ENCODE data around the gene ACTRT2. TPM values are rescaled to one million over a fixed set of nuclear protein-coding genes. Genes with fewer than 3 reads are reported as not detected.

ACTRT2 gene
- total and polyA plus RNA-seq, 8 donors, result not detected

- H3K4me3 ChIP-seq, result no peak overlapping the region
- no peak overlapping the region for H3K27ac ChIP-seq
- WGBS, 5 donors, result 57 to 84% (median 80%) methylated on average over 9 to 19 of the region's 19 CpGs
- H3K36me3 ChIP-seq, result no peaks in the 10 kb centered on the region
- TF ChIP-seq EP300 (IDR thresholded peaks at IDR 0.05) (no peak), CTCF (IDR thresholded peaks at IDR 0.05) (no peak)
- H3K9me3 ChIP-seq, result no peaks in the 10 kb centered on the region
- intact Hi-C loops (cut with DNase I; ENCODE audit: low total_unique reads), result no loop called here
- H3K27me3 ChIP-seq, result peaks cover 0 to 43% (median 4%) of the 10 kb centered on the region in 3 donors
- no peak for DNase-seq
- H3K4me1 ChIP-seq, result no peaks in the 10 kb centered on the region
Observed at GRCh38 chr1:3038571-3039181, 17.4 kb downstream of the ACTRT2 start.

DNA sequence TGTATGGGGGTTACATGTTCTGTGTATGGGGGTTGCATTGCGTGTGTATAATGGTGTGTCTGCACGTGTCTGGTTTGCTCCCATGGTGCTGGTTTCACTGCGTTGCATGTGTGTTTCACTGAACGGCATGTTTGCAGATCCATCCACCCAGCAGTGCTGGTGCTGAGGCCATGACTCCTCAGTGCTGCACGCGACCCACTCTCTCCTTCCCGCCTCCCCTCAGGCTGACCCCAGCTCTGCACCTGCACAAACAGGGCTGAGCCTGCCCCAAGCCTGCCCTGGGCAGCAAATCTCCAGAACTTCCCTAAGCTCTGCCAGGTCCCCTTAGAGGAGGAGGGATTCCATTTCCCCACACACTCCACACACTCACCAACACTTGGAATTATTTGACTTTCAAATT is 18.7 kb downstream of the ACTRT2 start:
- no peaks in the 10 kb centered on the region for H3K36me3 ChIP-seq
- no peak overlapping the region for H3K4me3 ChIP-seq
- intact Hi-C loops (cut with DNase I; ENCODE audit: low total_unique reads), result no loop called here
- H3K9me3 ChIP-seq, result no peaks in the 10 kb centered on the region
- no peaks in the 10 kb centered on the region for H3K4me1 ChIP-seq
- no peak for TF ChIP-seq EP300 (IDR thresholded peaks at IDR 0.05)
- TF ChIP-seq POLR2A (IDR thresholded peaks at IDR 0.05), result no peak
- no peak for TF ChIP-seq POLR2AphosphoS5 (IDR thresholded peaks at IDR 0.05)
- TF ChIP-seq CTCF (IDR thresholded peaks at IDR 0.05), result no peak
- WGBS, 5 donors, result 82 to 89% (median 88%) methylated on average over 7 of the region's 7 CpGs
- peaks cover 0 to 52% (median 4%) of the 10 kb centered on the region in 3 donors for H3K27me3 ChIP-seq
- no peak overlapping the region for H3K27ac ChIP-seq
- no peak for DNase-seq

GRCh38 chr1:3042481-3042880 is 21.2 kb downstream of the ACTRT2 start:
- Histone ChIP-seq H3K4me3 (no peak overlapping the region), H3K4me1 (no peaks in the 10 kb centered on the region), H3K36me3 (no peaks in the 10 kb centered on the region), H3K27me3 (peaks cover 0 to 45% (median 0%) of the 10 kb centered on the region in 3 donors), H3K9me3 (no peaks in the 10 kb centered on the region), H3K27ac (no peak overlapping the region)
- no peak for TF ChIP-seq CTCF (IDR thresholded peaks at IDR 0.05)
- TF ChIP-seq POLR2A (IDR thresholded peaks at IDR 0.05), result no peak
- no peak for TF ChIP-seq EP300 (IDR thresholded peaks at IDR 0.05)
- TF ChIP-seq POLR2AphosphoS5 (IDR thresholded peaks at IDR 0.05), result no peak
- intact Hi-C loops (cut with DNase I; ENCODE audit: low total_unique reads), result no loop called here
- no peak for DNase-seq
- WGBS, 5 donors, result 87 to 97% (median 87%) methylated on average over 9 of the region's 9 CpGs

- no peak overlapping the region for H3K27ac ChIP-seq
- intact Hi-C loops (cut with DNase I; ENCODE audit: low total_unique reads), result no loop called here
- no peak for DNase-seq
- H3K27me3 ChIP-seq, result peaks cover 0 to 51% (median 3%) of the 10 kb centered on the region in 3 donors
- WGBS, 5 donors, result 76 to 85% (median 83%) methylated on average over 6 to 7 of the region's 7 CpGs
- no peak overlapping the region for H3K4me3 ChIP-seq
- peaks cover 0 to 10% (median 0%) of the 10 kb centered on the region in 4 donors for H3K9me3 ChIP-seq
- no peaks in the 10 kb centered on the region for H3K4me1 ChIP-seq
- no peaks in the 10 kb centered on the region for H3K36me3 ChIP-seq
- TF ChIP-seq EP300 (IDR thresholded peaks at IDR 0.05) (no peak), POLR2AphosphoS5 (IDR thresholded peaks at IDR 0.05) (no peak), POLR2A (IDR thresholded peaks at IDR 0.05) (no peak), CTCF (IDR thresholded peaks at IDR 0.05) (no peak)
Observed at GRCh38 chr1:3049164-3049563, 27.9 kb downstream of the ACTRT2 start.
